CD4-positive, alpha-beta T cell (primary cell): ENCODE measurements around the gene ZCCHC4. TPM values are rescaled to one million over a fixed set of nuclear protein-coding genes. Genes with fewer than 3 reads are reported as not detected.
"Not testable (repeated sequence)": the region's sequence is repeated elsewhere in the genome, so short reads cannot be mapped to it uniquely, and the experiment has no call there.

ENCODE experiments used
- ATAC-seq: fragments of 200-7000 bp; cut with Tn5 transposase; one replicate; pipeline ENCODE4 v1.10.0; 2022; ENCODE audit warnings: mild to moderate bottlenecking; ENCODE audit not compliant: poor library complexity
- CTCF ChIA-PET: fragments of 350-600 bp; sonication (Branson Sonifier 250); formaldehyde crosslinking; loops from one replicate; lab custom pipeline; 2021; ENCODE audit warnings: antibody characterized with exemption, inconsistent platforms; lab: Charles Lee
- POLR2A ChIA-PET: fragments of 350-600 bp; sonication (Branson Sonifier 250); formaldehyde crosslinking; loops from one replicate; lab custom pipeline; 2021; ENCODE audit warnings: antibody characterized with exemption, inconsistent platforms; lab: Charles Lee
- DNase-seq, 14 experiments: peaks; one replicate each; pipeline ENCODE4 v3.0.0-alpha.2; 2013 to 2020; ENCODE audit warnings: mixed read lengths in 2 of 14
- H3K27ac ChIP-seq, 2 donors: one replicate each; pipeline versions ENCODE4 v1.5.1 to v1.7.0; 2013; ENCODE audit warnings: low read length in 2 of 2, low read depth in 1 of 2, mild to moderate bottlenecking in 1 of 2
- H3K27me3 ChIP-seq, 2 experiments: 1 replicate in 1 of 2; 2 replicates in 1 of 2; pipeline versions ENCODE4 v1.6.1 to v1.7.0; 2013; ENCODE audit warnings: low read length in 2 of 2, control low read depth in 1 of 2, mild to moderate bottlenecking in 1 of 2, moderate library complexity in 1 of 2; ENCODE audit not compliant: insufficient read depth in 2 of 2, control insufficient read depth in 1 of 2
- H3K36me3 ChIP-seq: one replicate; pipeline ENCODE4 v1.6.1; 2013; ENCODE audit warnings: low read length, control low read depth; ENCODE audit not compliant: insufficient read depth
- H3K4me1 ChIP-seq: one replicate; pipeline ENCODE4 v1.6.1; 2013; ENCODE audit warnings: low read length, control low read depth; ENCODE audit not compliant: insufficient read depth
- H3K4me3 ChIP-seq: one replicate; pipeline ENCODE4 v1.5.1; 2013; ENCODE audit warnings: mild to moderate bottlenecking, low read length, moderate library complexity
- H3K9me3 ChIP-seq, 2 experiments: 1 replicate in 1 of 2; 2 replicates in 1 of 2; pipeline versions ENCODE4 v1.6.1 to v1.7.0; 2013; ENCODE audit warnings: low read length in 2 of 2, mild to moderate bottlenecking in 2 of 2, control low read depth in 1 of 2, moderate library complexity in 1 of 2; ENCODE audit not compliant: control insufficient read depth in 1 of 2, insufficient read depth in 1 of 2
- H3K27ac Mint-ChIP-seq: one replicate; pipeline ENCODE4 v1.8.0; 2020; ENCODE audit warnings: mixed read lengths
- H3K27me3 Mint-ChIP-seq: one replicate; pipeline ENCODE4 v1.8.0; 2021; ENCODE audit warnings: mixed read lengths
- H3K36me3 Mint-ChIP-seq: one replicate; pipeline ENCODE4 v1.8.0; 2021; ENCODE audit warnings: low read depth, mixed read lengths
- H3K4me1 Mint-ChIP-seq: one replicate; pipeline ENCODE4 v1.8.0; 2021; ENCODE audit warnings: low read depth, mixed read lengths
- H3K4me3 Mint-ChIP-seq: one replicate; pipeline ENCODE4 v1.8.0; 2020; ENCODE audit warnings: mild to moderate bottlenecking, mixed read lengths
- H3K9me3 Mint-ChIP-seq: one replicate; pipeline ENCODE4 v1.8.0; 2020; ENCODE audit warnings: mixed read lengths
- intact Hi-C, 2 experiments: fragments of 100-400 bp; cut with DNase I in 1 of 2; cut with micrococcal nuclease in 1 of 2; formaldehyde crosslinking; loops; one replicate each; pipeline versions ENCODE4 v1.15.1 to v1.9.0; 2023 to 2025; cut with DNase I, micrococcal nuclease
- total RNA-seq, 174 experiments: library from RNA in 2 of 174; stranded (reverse) in 2 of 174; gene quantifications; one replicate each; pipeline ENCODE4 v1.2.3 and lab custom pipeline; 2021 to 2026
- TF ChIP-seq, protein P1 (sequence below): fragments of 200-600 bp; IDR thresholded peaks from one replicate; pipeline ENCODE4 v1.8.0; 2022; ENCODE audit warnings: antibody characterized with exemption, mild to moderate bottlenecking

Gene ZCCHC4
- total RNA-seq, 2 experiments from 2014 or later, result 6.4 to 6.7 TPM

DNA sequence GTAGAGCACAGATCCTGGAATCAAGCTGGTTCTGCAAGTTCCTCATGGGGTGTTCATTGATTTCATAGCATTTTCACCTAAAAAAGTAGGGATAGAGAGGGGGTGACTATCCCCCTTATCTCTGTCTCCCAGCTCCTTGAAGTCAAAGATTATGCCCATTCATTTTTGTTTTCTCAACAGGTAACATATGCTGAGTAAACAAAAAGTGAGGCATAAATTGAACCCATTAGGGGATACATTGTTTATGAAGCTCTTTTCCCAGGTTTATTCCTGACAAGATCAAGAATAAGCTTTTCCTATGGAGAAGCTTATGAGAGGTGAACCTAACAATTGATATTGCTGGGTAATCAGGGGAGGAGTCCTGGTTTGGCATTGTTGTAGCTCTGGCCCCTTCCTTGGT is 55.3 kb downstream of the ZCCHC4 start:
- no peaks in the 10 kb centered on the region for H3K4me1 Mint-ChIP-seq
- peaks cover 26% of the 10 kb centered on the region for H3K36me3 Mint-ChIP-seq
- DNase-seq (no peak), ATAC-seq (no peak)
- H3K9me3 ChIP-seq, result no peaks in the 10 kb centered on the region
- no peaks in the 10 kb centered on the region for H3K27me3 Mint-ChIP-seq
- H3K4me1 ChIP-seq, result no peaks in the 10 kb centered on the region
- CTCF ChIA-PET, result interaction anchor here (2.8 kb wide), 1 partner anchor 55 kb away, joined by 18 read pairs; the partner anchor contains the start of gene ZCCHC4
- intact Hi-C loops, result loop anchor here (2.0 kb wide), 1 partner anchor 187 kb away; no protein-coding TSS in a partner anchor
- H3K27ac Mint-ChIP-seq, result no peak overlapping the region
- H3K36me3 ChIP-seq, result peaks cover 20% of the 10 kb centered on the region
- no peak overlapping the region for H3K4me3 ChIP-seq
- POLR2A ChIA-PET, result interaction anchor here (1.6 to 1.7 kb wide), 2 partner anchors 55 to 189 kb away, joined by 3 to 5 read pairs; partner anchors contain the start of gene ZCCHC4
- no peak overlapping the region for H3K4me3 Mint-ChIP-seq
- TF ChIP-seq, protein P1, sequence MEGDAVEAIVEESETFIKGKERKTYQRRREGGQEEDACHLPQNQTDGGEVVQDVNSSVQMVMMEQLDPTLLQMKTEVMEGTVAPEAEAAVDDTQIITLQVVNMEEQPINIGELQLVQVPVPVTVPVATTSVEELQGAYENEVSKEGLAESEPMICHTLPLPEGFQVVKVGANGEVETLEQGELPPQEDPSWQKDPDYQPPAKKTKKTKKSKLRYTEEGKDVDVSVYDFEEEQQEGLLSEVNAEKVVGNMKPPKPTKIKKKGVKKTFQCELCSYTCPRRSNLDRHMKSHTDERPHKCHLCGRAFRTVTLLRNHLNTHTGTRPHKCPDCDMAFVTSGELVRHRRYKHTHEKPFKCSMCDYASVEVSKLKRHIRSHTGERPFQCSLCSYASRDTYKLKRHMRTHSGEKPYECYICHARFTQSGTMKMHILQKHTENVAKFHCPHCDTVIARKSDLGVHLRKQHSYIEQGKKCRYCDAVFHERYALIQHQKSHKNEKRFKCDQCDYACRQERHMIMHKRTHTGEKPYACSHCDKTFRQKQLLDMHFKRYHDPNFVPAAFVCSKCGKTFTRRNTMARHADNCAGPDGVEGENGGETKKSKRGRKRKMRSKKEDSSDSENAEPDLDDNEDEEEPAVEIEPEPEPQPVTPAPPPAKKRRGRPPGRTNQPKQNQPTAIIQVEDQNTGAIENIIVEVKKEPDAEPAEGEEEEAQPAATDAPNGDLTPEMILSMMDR, result no peak
- H3K27ac ChIP-seq, result no peak overlapping the region
- no peaks in the 10 kb centered on the region for H3K27me3 ChIP-seq
- no peaks in the 10 kb centered on the region for H3K9me3 Mint-ChIP-seq

GRCh38 chr4:25368315-25368714 is 55.7 kb downstream of the ZCCHC4 start:
- no peaks in the 10 kb centered on the region for H3K27me3 Mint-ChIP-seq
- H3K9me3 Mint-ChIP-seq, result no peaks in the 10 kb centered on the region
- no peak overlapping the region for H3K4me3 Mint-ChIP-seq
- Histone ChIP-seq H3K9me3 (no peaks in the 10 kb centered on the region), H3K27me3 (no peaks in the 10 kb centered on the region), H3K36me3 (peaks cover 18% of the 10 kb centered on the region), H3K27ac (no peak overlapping the region), H3K4me3 (no peak overlapping the region), H3K4me1 (no peaks in the 10 kb centered on the region)
- ATAC-seq (no peak), DNase-seq (no peak)
- no peak overlapping the region for H3K27ac Mint-ChIP-seq
- H3K36me3 Mint-ChIP-seq, result peaks cover 22% of the 10 kb centered on the region
- TF ChIP-seq, protein P1, result no peak
- CTCF ChIA-PET, result interaction anchor here (2.8 kb wide), 1 partner anchor 56 kb away, joined by 18 read pairs; the partner anchor contains the start of gene ZCCHC4
- intact Hi-C loops, result loop anchor here in 1 of 2 experiments (2.0 kb wide), 1 partner anchor 188 kb away; no protein-coding TSS in a partner anchor
- no peaks in the 10 kb centered on the region for H3K4me1 Mint-ChIP-seq
- POLR2A ChIA-PET, result interaction anchor here (1.7 kb wide), 1 partner anchor 56 kb away, joined by 5 read pairs; the partner anchor contains the start of gene ZCCHC4

GRCh38 chr4:25370242-25370641 is 57.7 kb downstream of the ZCCHC4 start:
- no peak overlapping the region for H3K27ac Mint-ChIP-seq
- H3K9me3 ChIP-seq, result no peaks in the 10 kb centered on the region
- H3K4me1 Mint-ChIP-seq, result peaks cover 1% of the 10 kb centered on the region
- H3K4me3 ChIP-seq, result no peak overlapping the region
- no peak for ATAC-seq
- H3K27ac ChIP-seq, result no peak overlapping the region
- H3K36me3 ChIP-seq, result peaks cover 12% of the 10 kb centered on the region
- H3K27me3 Mint-ChIP-seq, result no peaks in the 10 kb centered on the region
- peaks cover 14% of the 10 kb centered on the region for H3K36me3 Mint-ChIP-seq
- no peak overlapping the region for H3K4me3 Mint-ChIP-seq
- intact Hi-C loops, result loop anchor here in 1 of 2 experiments (10.0 kb wide), 1 partner anchor 945 kb away; no protein-coding TSS in a partner anchor
- no peaks in the 10 kb centered on the region for H3K4me1 ChIP-seq
- TF ChIP-seq, protein P1, result no peak
- POLR2A ChIA-PET, result no interaction called here
- no peak for DNase-seq
- H3K27me3 ChIP-seq, result no peaks in the 10 kb centered on the region
- CTCF ChIA-PET, result no interaction called here
- no peaks in the 10 kb centered on the region for H3K9me3 Mint-ChIP-seq

DNA sequence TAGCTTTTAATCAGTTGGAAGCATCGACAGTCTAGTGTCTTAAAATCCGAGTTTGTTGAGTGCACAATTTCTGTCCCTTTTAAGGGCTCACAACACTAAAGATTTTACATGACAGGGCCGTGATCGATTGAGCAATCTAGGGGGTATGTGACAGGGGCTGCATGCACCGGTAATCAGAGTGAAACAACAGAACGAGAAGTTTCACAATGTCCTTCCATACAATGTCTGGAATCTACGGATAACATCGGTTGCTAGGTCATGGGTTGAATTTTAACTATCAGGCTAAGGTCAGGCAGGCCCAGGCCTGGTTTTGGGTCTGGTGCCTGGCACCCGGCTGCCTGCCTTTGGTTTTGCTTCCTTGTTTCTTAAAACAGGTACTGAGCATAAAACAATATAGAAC is 60.0 kb downstream of the ZCCHC4 start:
- POLR2A ChIA-PET, result not testable (repeated sequence)

More for the DNA sequence above, 60.0 kb downstream of the ZCCHC4 start:
- H3K9me3 Mint-ChIP-seq, H3K4me3 Mint-ChIP-seq, H3K27ac Mint-ChIP-seq, ATAC-seq, H3K4me3 ChIP-seq, H3K4me1 ChIP-seq, H3K9me3 ChIP-seq, H3K4me1 Mint-ChIP-seq, CTCF ChIA-PET, H3K27me3 ChIP-seq, DNase-seq, H3K36me3 ChIP-seq, H3K27ac ChIP-seq, H3K27me3 Mint-ChIP-seq: not testable (repeated sequence)
- H3K36me3 Mint-ChIP-seq, result peaks cover 13% of the 10 kb centered on the region
- intact Hi-C loops, result loop anchor here in 1 of 2 experiments (10.0 kb wide), 1 partner anchor 942 kb away; no protein-coding TSS in a partner anchor
